Transverse colon (tissue), 4 donors: ENCODE data around the gene ZNF862.

Experiments used
- EP300 ChIP-seq: sonication (generic); formaldehyde crosslinking; IDR thresholded peaks from one replicate; pipeline ENCODE4 v1.6.1; 2017; ENCODE audit warnings: antibody characterized with exemption, low read depth
- POLR2A ChIP-seq: fragments of 450-650 bp; IDR thresholded peaks from one replicate; pipeline ENCODE4 v1.6.1; 2016; ENCODE audit warnings: antibody characterized with exemption, mild to moderate bottlenecking, moderate library complexity
- POLR2AphosphoS5 ChIP-seq, 3 donors: sonication (generic); formaldehyde crosslinking; IDR thresholded peaks; one replicate each; pipeline ENCODE4 v1.6.1; 2016; ENCODE audit warnings: antibody characterized with exemption in 3 of 3
- TF ChIP-seq, protein P1 (sequence below), 5 experiments: fragments of 200-600 bp in 3 of 5; fragments of 450-650 bp in 2 of 5; sonication (generic) in 3 of 5; IDR thresholded peaks; 1 replicate in 2 of 5; 2 replicates in 3 of 5; pipeline ENCODE4 v1.5.1; 2016 to 2017; ENCODE audit warnings: antibody characterized with exemption in 5 of 5, inconsistent platforms in 3 of 5, mild to moderate bottlenecking in 2 of 5, moderate library complexity in 1 of 5

DNA sequence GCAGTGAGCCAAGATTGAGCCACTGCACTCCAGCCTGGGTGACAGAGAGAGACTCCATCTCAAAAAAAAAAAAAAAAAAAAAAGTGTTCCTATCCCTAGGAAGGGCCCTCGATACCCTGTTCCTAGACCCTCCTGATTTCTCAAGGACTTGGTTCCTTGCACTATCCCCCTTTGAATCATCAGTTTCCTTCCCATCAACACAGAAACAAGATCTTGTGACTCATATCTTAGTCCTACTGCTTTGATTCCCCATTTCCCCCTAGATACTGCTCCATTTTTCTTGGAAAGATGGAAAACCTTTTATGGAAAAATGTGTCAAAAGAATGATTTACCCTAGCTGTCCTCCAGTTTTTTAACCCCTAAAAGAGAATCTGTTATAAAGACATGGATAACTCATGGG, 1.7 kb upstream of the ZNF862 start:
- TF ChIP-seq, protein P1, sequence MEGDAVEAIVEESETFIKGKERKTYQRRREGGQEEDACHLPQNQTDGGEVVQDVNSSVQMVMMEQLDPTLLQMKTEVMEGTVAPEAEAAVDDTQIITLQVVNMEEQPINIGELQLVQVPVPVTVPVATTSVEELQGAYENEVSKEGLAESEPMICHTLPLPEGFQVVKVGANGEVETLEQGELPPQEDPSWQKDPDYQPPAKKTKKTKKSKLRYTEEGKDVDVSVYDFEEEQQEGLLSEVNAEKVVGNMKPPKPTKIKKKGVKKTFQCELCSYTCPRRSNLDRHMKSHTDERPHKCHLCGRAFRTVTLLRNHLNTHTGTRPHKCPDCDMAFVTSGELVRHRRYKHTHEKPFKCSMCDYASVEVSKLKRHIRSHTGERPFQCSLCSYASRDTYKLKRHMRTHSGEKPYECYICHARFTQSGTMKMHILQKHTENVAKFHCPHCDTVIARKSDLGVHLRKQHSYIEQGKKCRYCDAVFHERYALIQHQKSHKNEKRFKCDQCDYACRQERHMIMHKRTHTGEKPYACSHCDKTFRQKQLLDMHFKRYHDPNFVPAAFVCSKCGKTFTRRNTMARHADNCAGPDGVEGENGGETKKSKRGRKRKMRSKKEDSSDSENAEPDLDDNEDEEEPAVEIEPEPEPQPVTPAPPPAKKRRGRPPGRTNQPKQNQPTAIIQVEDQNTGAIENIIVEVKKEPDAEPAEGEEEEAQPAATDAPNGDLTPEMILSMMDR (IDR thresholded peaks at IDR 0.05) = no peak
- no peak for TF ChIP-seq POLR2A
- no peak for TF ChIP-seq POLR2AphosphoS5 (IDR thresholded peaks at IDR 0.05)
- TF ChIP-seq EP300 = no peak
